IMR-90 (cell line): ENCODE measurements around the gene SLC19A1. TPM values are rescaled to one million over a fixed set of nuclear protein-coding genes. Genes with fewer than 3 reads are reported as not detected.

Experiments used
- ATAC-seq: fragments of 200-7000 bp; cut with Tn5 transposase; 2 replicates; pipeline ENCODE4 v1.9.1; 2020; ENCODE audit warnings: low read depth, mild to moderate bottlenecking, moderate library complexity
- BruUV-seq: library from RNA; stranded (reverse); fragments of 400-500 nt; replicated peaks from 2 replicates; lab custom pipeline; 2021; lab: Mats Ljungman, UMichigan
- CTCF ChIA-PET: fragments of 300-600 bp; formaldehyde crosslinking; extraction: SDS; loops from one replicate; lab custom pipeline; 2021; ENCODE audit warnings: antibody characterized with exemption; lab: Yijun Ruan, JAX
- POLR2A ChIA-PET: fragments of 300-600 bp; sonication (Branson Sonifier 250); formaldehyde crosslinking; loops from one replicate; lab custom pipeline; 2022; ENCODE audit warnings: antibody characterized with exemption; ENCODE audit not compliant: unreplicated experiment; lab: Charles Lee
- DNase-seq: peaks from one replicate; pipeline ENCODE4 v3.0.0; 2013
- H2AFZ ChIP-seq: replicated peaks from 2 replicates; pipeline ENCODE3; 2013; ENCODE audit warnings: low read length, mild to moderate bottlenecking; ENCODE audit not compliant: poor library complexity
- H2AK5ac ChIP-seq: 2 replicates; pipeline ENCODE4 v1.6.1; 2013; ENCODE audit warnings: low read depth, low read length, inconsistent platforms
- H2AK9ac ChIP-seq: replicated peaks from 2 replicates; pipeline ENCODE3; 2013; ENCODE audit warnings: mild to moderate bottlenecking, low read depth, low read length, moderate library complexity; ENCODE audit not compliant: poor library complexity
- H2BK120ac ChIP-seq: 2 replicates; pipeline ENCODE4 v1.6.1; 2013; ENCODE audit warnings: low read depth, low read length, inconsistent platforms
- H2BK15ac ChIP-seq: 3 replicates; pipeline ENCODE4 v1.6.1; 2013; ENCODE audit warnings: low read depth, low read length, inconsistent platforms
- H2BK20ac ChIP-seq: 2 replicates; pipeline ENCODE4 v1.6.1; 2013; ENCODE audit warnings: low read depth, mild to moderate bottlenecking, inconsistent platforms, low read length, moderate library complexity
- H2BK5ac ChIP-seq: 2 replicates; pipeline ENCODE4 v1.6.1; 2013; ENCODE audit warnings: mild to moderate bottlenecking, low read depth, low read length, inconsistent platforms; ENCODE audit not compliant: poor library complexity, severe bottlenecking
- H3K14ac ChIP-seq: replicated peaks from 2 replicates; pipeline ENCODE4 v1.6.1; 2013; ENCODE audit warnings: low read depth, low read length, inconsistent platforms
- H3K18ac ChIP-seq: 2 replicates; pipeline ENCODE4 v1.6.1; 2013; ENCODE audit warnings: low read depth, low read length, control low read depth
- H3K23ac ChIP-seq: 2 replicates; pipeline ENCODE4 v1.6.1; 2013; ENCODE audit warnings: low read depth, low read length, inconsistent platforms
- H3K27ac ChIP-seq: 2 replicates; pipeline ENCODE4 v1.5.1; 2013; ENCODE audit warnings: mild to moderate bottlenecking, control low read depth, low read length; ENCODE audit not compliant: insufficient read depth
- H3K27me3 ChIP-seq: 2 replicates; pipeline ENCODE4 v1.6.1; 2013; ENCODE audit warnings: low read length; ENCODE audit not compliant: control insufficient read depth, insufficient read depth
- H3K36me3 ChIP-seq: 2 replicates; pipeline ENCODE4 v1.6.1; 2013; ENCODE audit warnings: low read length, mixed read lengths; ENCODE audit not compliant: control insufficient read depth, insufficient read depth
- H3K4ac ChIP-seq: 2 replicates; pipeline ENCODE4 v1.6.1; 2013; ENCODE audit warnings: low read depth, low read length, inconsistent platforms
- H3K4me1 ChIP-seq: 2 replicates; pipeline ENCODE4 v1.6.1; 2013; ENCODE audit warnings: low read length, mixed read lengths; ENCODE audit not compliant: control insufficient read depth, insufficient read depth
- H3K4me2 ChIP-seq: 2 replicates; pipeline ENCODE4 v1.6.1; 2013; ENCODE audit warnings: low read depth, mild to moderate bottlenecking, control low read depth, low read length, moderate library complexity
- H3K4me3 ChIP-seq: 2 replicates; pipeline ENCODE4 v1.5.1; 2013; ENCODE audit warnings: low read depth, mild to moderate bottlenecking, control low read depth, low read length, moderate library complexity; ENCODE audit not compliant: insufficient read depth
- H3K56ac ChIP-seq: 2 replicates; pipeline ENCODE4 v1.6.1; 2013; ENCODE audit warnings: low read length, inconsistent platforms; ENCODE audit not compliant: insufficient read depth; ENCODE audit errors: extremely low read depth
- H3K79me1 ChIP-seq, 2 experiments: 2 replicates each; pipeline ENCODE4 v1.6.1; 2013; ENCODE audit warnings: low read length in 2 of 2, inconsistent platforms in 1 of 2, low read depth in 1 of 2
- H3K9ac ChIP-seq: 2 replicates; pipeline ENCODE4 v1.6.1; 2013; ENCODE audit warnings: low read depth, low read length, control low read depth
- H3K9me1 ChIP-seq: 2 replicates; pipeline ENCODE4 v1.6.1; 2013; ENCODE audit warnings: low read length, inconsistent platforms; ENCODE audit not compliant: insufficient read depth
- H3K9me3 ChIP-seq: 2 replicates; pipeline ENCODE4 v1.6.1; 2013; ENCODE audit warnings: low read length; ENCODE audit not compliant: control insufficient read depth, insufficient read depth
- H4K20me1 ChIP-seq: 2 replicates; pipeline ENCODE4 v1.6.1; 2013; ENCODE audit warnings: low read length, inconsistent platforms; ENCODE audit not compliant: insufficient read depth
- H4K5ac ChIP-seq: 2 replicates; pipeline ENCODE4 v1.6.1; 2013; ENCODE audit warnings: mild to moderate bottlenecking, low read depth, low read length, control low read depth
- H4K8ac ChIP-seq, 2 experiments: 2 replicates each; pipeline ENCODE4 v1.6.1; 2013; ENCODE audit warnings: low read depth in 2 of 2, low read length in 2 of 2, control low read depth in 1 of 2, inconsistent platforms in 1 of 2
- H4K91ac ChIP-seq: 2 replicates; pipeline ENCODE4 v1.6.1; 2013; ENCODE audit warnings: low read depth, low read length, inconsistent platforms; ENCODE audit not compliant: insufficient read depth
- RAD21 ChIP-seq: IDR thresholded peaks from 2 replicates; pipeline ENCODE4 v1.6.1; 2012; ENCODE audit warnings: low read length, improper control_type of control experiment
- WGBS, 2 experiments: methylation state at CpG; one replicate each; pipeline versions ENCODE4 v1.1.5 to v1.1.7; 2013; ENCODE audit warnings: missing lambda C conversion rate in 2 of 2; ENCODE audit not compliant: insufficient read length in 1 of 2; ENCODE audit errors: extremely low coverage in 2 of 2; 5-methylcytosine and 5-hydroxymethylcytosine counted together
- dilution Hi-C: fragments of 300-500 bp; cut with HindIII; formaldehyde crosslinking; loops from one replicate; pipeline ENCODE4 v1.14.3; 2018; ENCODE audit warnings: low sequenced_read_pairs; ENCODE audit not compliant: unreplicated experiment
- in situ Hi-C: fragments of 300-500 bp; cut with MboI; formaldehyde crosslinking; loops from 3 replicates; pipeline ENCODE4 v1.14.3; 2019; ENCODE audit warnings: low sequenced_read_pairs, inconsistent platforms, mixed read lengths
- intact Hi-C: fragments of 100-400 bp; cut with micrococcal nuclease; formaldehyde crosslinking; loops from 2 replicates; pipeline ENCODE4 v1.10.0; 2022
- polyA plus RNA-seq, 3 experiments: library from polyadenylated mRNA; depleted of rRNA; stranded (reverse); fragments of >200 nt; gene quantifications; 2 replicates each; pipeline ENCODE4 v1.2.3, GENCODE V29; 2012; ENCODE audit warnings: low replicate concordance in 1 of 3
- total RNA-seq: library from RNA; depleted of rRNA; stranded (reverse); fragments of >200 nt; gene quantifications from 2 replicates; pipeline ENCODE4 v1.2.3, GENCODE V29; 2012

Gene SLC19A1
- total and polyA plus RNA-seq, 2 of the 4 experiments (the other 2 are of a cell fraction), result 2.2 to 16.2 TPM

DNA sequence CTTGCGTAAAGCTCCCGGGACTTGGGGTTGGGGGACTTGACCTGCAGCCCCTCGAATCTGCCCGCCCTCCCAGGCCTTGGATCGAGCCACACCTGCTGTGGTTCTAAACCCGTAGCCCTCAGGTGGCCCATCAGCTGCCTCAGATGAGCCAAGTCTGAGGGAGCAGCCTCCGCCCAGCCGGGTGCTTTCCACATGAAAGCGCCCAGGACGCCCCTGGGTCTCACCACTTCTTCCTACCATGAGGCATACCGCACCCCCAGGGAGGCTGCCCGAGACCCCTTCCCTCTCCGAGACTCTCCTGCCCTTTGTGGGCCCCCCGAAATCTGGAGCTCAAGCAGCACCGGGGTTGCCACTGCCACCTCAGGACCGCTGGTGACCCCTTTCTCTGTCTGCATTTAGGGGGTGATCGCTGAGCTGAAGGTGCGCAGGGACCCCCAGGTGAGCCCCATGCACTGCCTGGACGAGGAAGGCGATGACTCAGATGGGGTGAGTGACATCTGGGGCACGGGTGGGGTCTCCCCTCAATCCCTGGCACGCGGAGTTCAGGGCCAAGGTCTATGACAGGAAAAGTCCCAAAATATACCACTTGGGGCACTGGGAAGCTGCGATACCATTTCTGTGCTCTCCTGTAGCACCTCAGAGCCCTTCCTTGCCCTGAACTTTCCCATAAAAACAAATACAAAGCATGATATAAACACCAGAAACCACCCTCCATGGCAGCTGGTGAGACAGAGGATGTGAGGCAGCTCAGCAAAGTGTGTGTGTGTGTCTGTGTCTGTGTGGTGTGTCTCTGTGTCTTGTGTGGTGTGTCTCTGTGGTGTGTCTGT is 68.5 kb downstream of the SLC19A1 start:
- Histone ChIP-seq H2AFZ (peak overlapping the region; percentile 18), H3K18ac (peak overlapping the region; percentile 67), H4K5ac (peak overlapping the region; percentile 21; the same call in 1 of the 2 replicates), H3K4me2 (peak overlapping the region; percentile 37), H3K4me3 (no peak overlapping the region), H4K20me1 (peaks cover 62% of the 10 kb centered on the region), H3K9ac (0 out of 2 replicates have a peak overlapping the region, but pooled peaks have one; percentile 6), H3K4ac (peak overlapping the region; percentile 77), H2BK5ac (peak overlapping the region; percentile 79), H3K27ac (peak overlapping the region; percentile 45; the same call in 1 of the 2 replicates), H2AK9ac (peak overlapping the region; percentile 71), H2BK120ac (peak overlapping the region; percentile 48), H2BK20ac (peak overlapping the region; percentile 63), H3K23ac (peak overlapping the region; percentile 50; the same call in 1 of the 2 replicates), H3K56ac (no peak overlapping the region), H4K8ac (peak overlapping the region in 1 of 2 experiments; percentile 3; a peak in 1 of 4 replicates), H2BK15ac (peak overlapping the region; percentile 39; the same call in 1 of the 3 replicates), H3K36me3 (peaks cover 46% of the 10 kb centered on the region), H3K27me3 (no peaks in the 10 kb centered on the region), H2AK5ac (peak overlapping the region; percentile 100), H3K79me1 (peaks cover 15 to 54% of the 10 kb centered on the region in 2 experiments; a peak in 3 of 4 replicates), H3K9me3 (no peaks in the 10 kb centered on the region), H4K91ac (peak overlapping the region; percentile 5), H3K14ac (peak overlapping the region; percentile 85), H3K9me1 (peaks cover 22% of the 10 kb centered on the region), H3K4me1 (peaks cover 34% of the 10 kb centered on the region)
- DNase-seq (peak; percentile 71), ATAC-seq (peak; percentile 25)
- in situ Hi-C loops (no loop called here), intact Hi-C loops (no loop called here), dilution Hi-C loops (no loop called here)
- no TSS peak for BruUV-seq
- TF ChIP-seq RAD21, result no peak
- ChIA-PET POLR2A (no interaction called here), CTCF (interaction anchor here (1.0 kb wide), 1 partner anchor 9 kb away, joined by 4 read pairs; no protein-coding TSS in a partner anchor)
- 92% methylated on average over 10 of the region's 24 CpGs; no CpG with 5 or more reads in 1 of the 2 experiments for WGBS, 2 experiments
